IMR-90 (cell line): Measurements from ENCODE around the gene LRRK2. TPM values are rescaled to one million over a fixed set of nuclear protein-coding genes. Genes with fewer than 3 reads are reported as not detected.

ENCODE experiments used
- ATAC-seq: fragments of 200-7000 bp; cut with Tn5 transposase; 2 replicates; pipeline ENCODE4 v1.9.1; 2020; ENCODE audit warnings: low read depth, mild to moderate bottlenecking, moderate library complexity
- BruUV-seq: library from RNA; stranded (reverse); fragments of 400-500 nt; replicated peaks from 2 replicates; lab custom pipeline; 2021; lab: Mats Ljungman, UMichigan
- CTCF ChIA-PET: fragments of 300-600 bp; formaldehyde crosslinking; extraction: SDS; loops from one replicate; lab custom pipeline; 2021; ENCODE audit warnings: antibody characterized with exemption; lab: Yijun Ruan, JAX
- POLR2A ChIA-PET: fragments of 300-600 bp; sonication (Branson Sonifier 250); formaldehyde crosslinking; loops from one replicate; lab custom pipeline; 2022; ENCODE audit warnings: antibody characterized with exemption; ENCODE audit not compliant: unreplicated experiment; lab: Charles Lee
- DNase-seq: peaks from one replicate; pipeline ENCODE4 v3.0.0; 2013
- H2AFZ ChIP-seq: replicated peaks from 2 replicates; pipeline ENCODE3; 2013; ENCODE audit warnings: low read length, mild to moderate bottlenecking; ENCODE audit not compliant: poor library complexity
- H2AK5ac ChIP-seq: 2 replicates; pipeline ENCODE4 v1.6.1; 2013; ENCODE audit warnings: low read depth, low read length, inconsistent platforms
- H2AK9ac ChIP-seq: replicated peaks from 2 replicates; pipeline ENCODE3; 2013; ENCODE audit warnings: mild to moderate bottlenecking, low read depth, low read length, moderate library complexity; ENCODE audit not compliant: poor library complexity
- H2BK120ac ChIP-seq: 2 replicates; pipeline ENCODE4 v1.6.1; 2013; ENCODE audit warnings: low read depth, low read length, inconsistent platforms
- H2BK15ac ChIP-seq: 3 replicates; pipeline ENCODE4 v1.6.1; 2013; ENCODE audit warnings: low read depth, low read length, inconsistent platforms
- H2BK20ac ChIP-seq: 2 replicates; pipeline ENCODE4 v1.6.1; 2013; ENCODE audit warnings: low read depth, mild to moderate bottlenecking, inconsistent platforms, low read length, moderate library complexity
- H2BK5ac ChIP-seq: 2 replicates; pipeline ENCODE4 v1.6.1; 2013; ENCODE audit warnings: mild to moderate bottlenecking, low read depth, low read length, inconsistent platforms; ENCODE audit not compliant: poor library complexity, severe bottlenecking
- H3K14ac ChIP-seq: replicated peaks from 2 replicates; pipeline ENCODE4 v1.6.1; 2013; ENCODE audit warnings: low read depth, low read length, inconsistent platforms
- H3K18ac ChIP-seq: 2 replicates; pipeline ENCODE4 v1.6.1; 2013; ENCODE audit warnings: low read depth, low read length, control low read depth
- H3K23ac ChIP-seq: 2 replicates; pipeline ENCODE4 v1.6.1; 2013; ENCODE audit warnings: low read depth, low read length, inconsistent platforms
- H3K27ac ChIP-seq: 2 replicates; pipeline ENCODE4 v1.5.1; 2013; ENCODE audit warnings: mild to moderate bottlenecking, control low read depth, low read length; ENCODE audit not compliant: insufficient read depth
- H3K27me3 ChIP-seq: 2 replicates; pipeline ENCODE4 v1.6.1; 2013; ENCODE audit warnings: low read length; ENCODE audit not compliant: control insufficient read depth, insufficient read depth
- H3K36me3 ChIP-seq: 2 replicates; pipeline ENCODE4 v1.6.1; 2013; ENCODE audit warnings: low read length, mixed read lengths; ENCODE audit not compliant: control insufficient read depth, insufficient read depth
- H3K4ac ChIP-seq: 2 replicates; pipeline ENCODE4 v1.6.1; 2013; ENCODE audit warnings: low read depth, low read length, inconsistent platforms
- H3K4me1 ChIP-seq: 2 replicates; pipeline ENCODE4 v1.6.1; 2013; ENCODE audit warnings: low read length, mixed read lengths; ENCODE audit not compliant: control insufficient read depth, insufficient read depth
- H3K4me2 ChIP-seq: 2 replicates; pipeline ENCODE4 v1.6.1; 2013; ENCODE audit warnings: low read depth, mild to moderate bottlenecking, control low read depth, low read length, moderate library complexity
- H3K4me3 ChIP-seq: 2 replicates; pipeline ENCODE4 v1.5.1; 2013; ENCODE audit warnings: low read depth, mild to moderate bottlenecking, control low read depth, low read length, moderate library complexity; ENCODE audit not compliant: insufficient read depth
- H3K56ac ChIP-seq: 2 replicates; pipeline ENCODE4 v1.6.1; 2013; ENCODE audit warnings: low read length, inconsistent platforms; ENCODE audit not compliant: insufficient read depth; ENCODE audit errors: extremely low read depth
- H3K79me1 ChIP-seq, 2 experiments: 2 replicates each; pipeline ENCODE4 v1.6.1; 2013; ENCODE audit warnings: low read length in 2 of 2, inconsistent platforms in 1 of 2, low read depth in 1 of 2
- H3K9ac ChIP-seq: 2 replicates; pipeline ENCODE4 v1.6.1; 2013; ENCODE audit warnings: low read depth, low read length, control low read depth
- H3K9me1 ChIP-seq: 2 replicates; pipeline ENCODE4 v1.6.1; 2013; ENCODE audit warnings: low read length, inconsistent platforms; ENCODE audit not compliant: insufficient read depth
- H3K9me3 ChIP-seq: 2 replicates; pipeline ENCODE4 v1.6.1; 2013; ENCODE audit warnings: low read length; ENCODE audit not compliant: control insufficient read depth, insufficient read depth
- H4K20me1 ChIP-seq: 2 replicates; pipeline ENCODE4 v1.6.1; 2013; ENCODE audit warnings: low read length, inconsistent platforms; ENCODE audit not compliant: insufficient read depth
- H4K5ac ChIP-seq: 2 replicates; pipeline ENCODE4 v1.6.1; 2013; ENCODE audit warnings: mild to moderate bottlenecking, low read depth, low read length, control low read depth
- H4K8ac ChIP-seq, 2 experiments: 2 replicates each; pipeline ENCODE4 v1.6.1; 2013; ENCODE audit warnings: low read depth in 2 of 2, low read length in 2 of 2, control low read depth in 1 of 2, inconsistent platforms in 1 of 2
- H4K91ac ChIP-seq: 2 replicates; pipeline ENCODE4 v1.6.1; 2013; ENCODE audit warnings: low read depth, low read length, inconsistent platforms; ENCODE audit not compliant: insufficient read depth
- CHD1 ChIP-seq: IDR thresholded peaks from 2 replicates; pipeline ENCODE4 v1.6.1; 2012; ENCODE audit warnings: low read depth, low read length, improper control_type of control experiment
- FOS ChIP-seq: fragments of 150-350 bp; IDR thresholded peaks from 2 replicates; pipeline ENCODE4 v1.6.1; 2016; ENCODE audit warnings: low read depth, low read length
- MAZ ChIP-seq: IDR thresholded peaks from 2 replicates; pipeline ENCODE4 v1.6.1; 2012; ENCODE audit warnings: low read depth, mild to moderate bottlenecking, low read length, improper control_type of control experiment, moderate library complexity, borderline replicate concordance
- MXI1 ChIP-seq: IDR thresholded peaks from 2 replicates; pipeline ENCODE4 v1.6.1; 2012; ENCODE audit warnings: low read depth, mild to moderate bottlenecking, low read length, moderate library complexity, borderline replicate concordance
- POLR2A ChIP-seq: IDR thresholded peaks from 2 replicates; pipeline ENCODE4 v1.6.1; 2012; ENCODE audit warnings: mild to moderate bottlenecking, low read depth, low read length
- RAD21 ChIP-seq: IDR thresholded peaks from 2 replicates; pipeline ENCODE4 v1.6.1; 2012; ENCODE audit warnings: low read length, improper control_type of control experiment
- RCOR1 ChIP-seq: IDR thresholded peaks from 2 replicates; pipeline ENCODE4 v1.6.1; 2012; ENCODE audit warnings: mild to moderate bottlenecking, low read length, improper control_type of control experiment; ENCODE audit not compliant: insufficient replicate concordance
- WGBS, 2 experiments: methylation state at CpG; one replicate each; pipeline versions ENCODE4 v1.1.5 to v1.1.7; 2013; ENCODE audit warnings: missing lambda C conversion rate in 2 of 2; ENCODE audit not compliant: insufficient read length in 1 of 2; ENCODE audit errors: extremely low coverage in 2 of 2; 5-methylcytosine and 5-hydroxymethylcytosine counted together
- dilution Hi-C: fragments of 300-500 bp; cut with HindIII; formaldehyde crosslinking; loops from one replicate; pipeline ENCODE4 v1.14.3; 2018; ENCODE audit warnings: low sequenced_read_pairs; ENCODE audit not compliant: unreplicated experiment
- in situ Hi-C: fragments of 300-500 bp; cut with MboI; formaldehyde crosslinking; loops from 3 replicates; pipeline ENCODE4 v1.14.3; 2019; ENCODE audit warnings: low sequenced_read_pairs, inconsistent platforms, mixed read lengths
- intact Hi-C: fragments of 100-400 bp; cut with micrococcal nuclease; formaldehyde crosslinking; loops from 2 replicates; pipeline ENCODE4 v1.10.0; 2022
- polyA plus RNA-seq, 3 experiments: library from polyadenylated mRNA; depleted of rRNA; stranded (reverse); fragments of >200 nt; gene quantifications; 2 replicates each; pipeline ENCODE4 v1.2.3, GENCODE V29; 2012; ENCODE audit warnings: low replicate concordance in 1 of 3
- total RNA-seq: library from RNA; depleted of rRNA; stranded (reverse); fragments of >200 nt; gene quantifications from 2 replicates; pipeline ENCODE4 v1.2.3, GENCODE V29; 2012
- TF ChIP-seq, protein P1 (sequence below): fragments of 150-350 bp; IDR thresholded peaks from 2 replicates; pipeline ENCODE4 v1.6.1; 2017; ENCODE audit warnings: mild to moderate bottlenecking, antibody characterized with exemption, low read length, low read depth

The LRRK2 gene
- total and polyA plus RNA-seq, 2 of the 4 experiments (the other 2 are of a cell fraction) = 0.17 to 0.54 TPM

DNA sequence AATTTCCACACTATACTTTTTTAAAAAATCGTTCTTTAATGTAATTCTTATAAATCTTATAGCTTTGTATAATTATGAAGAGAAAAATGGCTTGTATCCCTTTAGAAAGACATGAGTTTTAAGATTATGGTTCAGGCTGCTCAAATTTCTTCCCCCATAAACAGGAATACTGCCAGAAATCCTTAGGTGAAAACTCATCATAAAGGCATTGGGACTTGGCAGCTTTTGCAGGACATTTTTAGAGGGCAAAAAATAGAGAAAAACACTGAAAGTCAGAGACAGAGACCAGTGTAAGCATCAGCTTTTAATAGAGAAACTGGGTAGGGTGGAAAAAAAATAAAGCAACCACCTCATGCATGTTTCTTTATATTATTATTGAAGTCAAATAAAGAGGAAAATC, 29.1 kb downstream of the LRRK2 start:
- POLR2A ChIA-PET = no interaction called here
- Histone ChIP-seq H2BK120ac (0 out of 2 replicates have a peak overlapping the region, but pooled peaks have one; percentile 3), H3K79me1 (no peaks in the 10 kb centered on the region), H2BK15ac (no peak overlapping the region), H3K4me3 (no peak overlapping the region), H3K14ac (no peak overlapping the region), H3K56ac (no peak overlapping the region), H2AK5ac (no peak overlapping the region), H4K8ac (no peak overlapping the region), H3K9me1 (no peaks in the 10 kb centered on the region), H3K9me3 (no peaks in the 10 kb centered on the region), H4K91ac (no peak overlapping the region), H3K9ac (no peak overlapping the region), H3K4me2 (no peak overlapping the region), H3K36me3 (no peaks in the 10 kb centered on the region), H3K18ac (no peak overlapping the region), H3K4ac (no peak overlapping the region), H3K27ac (no peak overlapping the region), H2BK20ac (no peak overlapping the region), H4K5ac (no peak overlapping the region), H4K20me1 (no peaks in the 10 kb centered on the region), H3K4me1 (peaks cover 6% of the 10 kb centered on the region; the same call in 1 of the 2 replicates), H3K27me3 (no peaks in the 10 kb centered on the region), H2AFZ (no peak overlapping the region), H2BK5ac (peak overlapping the region; percentile 45), H2AK9ac (no peak overlapping the region), H3K23ac (no peak overlapping the region)
- intact Hi-C loops = no loop called here
- dilution Hi-C loops = no loop called here
- no CpG with 5 or more reads among the region's 1 CpG for WGBS, 2 experiments
- no peak for TF ChIP-seq MAZ
- no peak for TF ChIP-seq RCOR1
- TF ChIP-seq RAD21 = no peak
- TF ChIP-seq, protein P1, sequence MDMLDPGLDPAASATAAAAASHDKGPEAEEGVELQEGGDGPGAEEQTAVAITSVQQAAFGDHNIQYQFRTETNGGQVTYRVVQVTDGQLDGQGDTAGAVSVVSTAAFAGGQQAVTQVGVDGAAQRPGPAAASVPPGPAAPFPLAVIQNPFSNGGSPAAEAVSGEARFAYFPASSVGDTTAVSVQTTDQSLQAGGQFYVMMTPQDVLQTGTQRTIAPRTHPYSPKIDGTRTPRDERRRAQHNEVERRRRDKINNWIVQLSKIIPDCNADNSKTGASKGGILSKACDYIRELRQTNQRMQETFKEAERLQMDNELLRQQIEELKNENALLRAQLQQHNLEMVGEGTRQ = no peak
- no peak for TF ChIP-seq MXI1
- TF ChIP-seq CHD1 = no peak
- TF ChIP-seq POLR2A = no peak
- TF ChIP-seq FOS = no peak
- no TSS peak for BruUV-seq
- in situ Hi-C loops = no loop called here
- CTCF ChIA-PET = no interaction called here
- ATAC-seq = no peak
- peak; percentile 58 for DNase-seq
